ENCODE measurements around the gene RPS25.

DNA sequence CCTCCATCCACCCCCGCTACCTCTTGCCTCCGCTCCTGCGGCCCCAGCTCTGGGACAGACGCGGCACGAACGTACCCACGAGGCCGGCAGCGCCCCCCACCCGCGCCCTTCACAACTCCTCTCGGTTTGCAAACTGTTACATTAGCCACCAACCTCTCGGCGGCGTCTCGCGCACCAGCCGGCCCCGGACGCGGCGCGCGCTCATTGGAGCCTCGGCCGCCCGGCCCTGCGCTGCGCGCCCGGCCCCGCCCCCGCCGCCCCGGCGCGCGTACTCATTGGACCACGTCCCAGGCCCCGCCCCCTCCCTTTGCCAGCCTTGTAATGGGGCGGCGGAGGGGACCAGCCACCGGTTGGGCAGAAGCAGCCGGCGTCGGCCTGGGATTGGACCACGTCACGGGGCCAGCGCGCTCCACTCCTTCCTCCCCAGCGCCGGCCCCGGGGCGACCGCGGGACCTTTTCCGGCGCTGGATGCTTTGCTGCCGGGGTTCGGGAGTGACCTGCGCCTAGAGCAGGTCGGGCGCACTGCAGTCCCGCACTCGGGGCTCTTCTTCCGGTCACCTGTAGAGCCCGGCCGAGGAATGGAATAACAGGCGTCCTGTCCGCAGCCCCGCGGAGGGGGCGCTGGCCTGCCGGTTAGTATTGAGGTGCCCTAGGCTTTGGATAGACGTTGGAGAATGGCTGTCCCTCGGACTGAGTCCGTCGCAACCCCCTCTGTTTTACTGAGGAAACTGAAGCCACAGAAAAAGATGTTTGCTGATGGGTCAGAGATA is 39.0 kb upstream of the RPS25 start, which contains the start of gene HYOU1:
- TF ChIP-seq CTCF (conservative IDR thresholded peaks at IDR 0.05; ENCODE audit: low read depth, low read length) (peak; percentile 35; the same call in 1 of the 2 replicates), EZH2 (IDR thresholded peaks at IDR 0.05; ENCODE audit: borderline replicate concordance, low read depth, low read length, poor library complexity, severe bottlenecking) (no peak)

Measured in A673 (cell line).